GM12891 (cell line): ENCODE measurements around the gene FOXB1.

Experiments
- PAX5 ChIP-seq: IDR thresholded peaks from 2 replicates; pipeline ENCODE4 v1.6.1; 2011; ENCODE audit warnings: low read length, moderate library complexity, mild to moderate bottlenecking; ENCODE audit not compliant: insufficient read depth, severe bottlenecking
- POLR2A ChIP-seq: IDR thresholded peaks from 2 replicates; pipeline ENCODE4 v1.6.1; 2011; ENCODE audit warnings: low read depth, low read length, control low read depth
- POLR2AphosphoS5 ChIP-seq: IDR thresholded peaks from 2 replicates; pipeline ENCODE4 v1.6.1; 2011; ENCODE audit warnings: low read depth, low read length, control low read depth
- POU2F2 ChIP-seq: IDR thresholded peaks from 2 replicates; pipeline ENCODE4 v1.6.1; 2011; ENCODE audit warnings: low read depth, mild to moderate bottlenecking, control low read depth, low read length, moderate library complexity
- TAF1 ChIP-seq: IDR thresholded peaks from 2 replicates; pipeline ENCODE4 v1.6.1; 2011; ENCODE audit warnings: low read depth, low read length, control low read depth

GRCh38 chr15:60006203-60006862 lies 2.2 kb downstream of the FOXB1 start:
- TF ChIP-seq TAF1 (no peak), POLR2A (no peak), PAX5 (no peak), POLR2AphosphoS5 (no peak), POU2F2 (no peak)
